IPS-18a (cell line): ENCODE results near the gene ROPN1L.

Experiments
- H3K27ac ChIP-seq: one replicate; pipeline ENCODE4 v1.5.1; 2013; ENCODE audit warnings: low read length
- H3K27me3 ChIP-seq: one replicate; pipeline ENCODE4 v1.6.1; 2013; ENCODE audit warnings: mild to moderate bottlenecking, low read length; ENCODE audit not compliant: control insufficient read depth, insufficient read depth
- H3K36me3 ChIP-seq: one replicate; pipeline ENCODE4 v1.6.1; 2013; ENCODE audit warnings: low read depth, low read length; ENCODE audit not compliant: control insufficient read depth
- H3K4me1 ChIP-seq: one replicate; pipeline ENCODE4 v1.6.1; 2013; ENCODE audit warnings: low read depth, low read length; ENCODE audit not compliant: control insufficient read depth
- H3K4me3 ChIP-seq: one replicate; pipeline ENCODE4 v1.5.1; 2013; ENCODE audit warnings: low read length
- H3K9ac ChIP-seq: one replicate; pipeline ENCODE4 v1.6.1; 2013; ENCODE audit warnings: mild to moderate bottlenecking, low read length, moderate library complexity
- H3K9me3 ChIP-seq: one replicate; pipeline ENCODE4 v1.6.1; 2013; ENCODE audit warnings: low read depth, low read length; ENCODE audit not compliant: control insufficient read depth

The ROPN1L gene

DNA sequence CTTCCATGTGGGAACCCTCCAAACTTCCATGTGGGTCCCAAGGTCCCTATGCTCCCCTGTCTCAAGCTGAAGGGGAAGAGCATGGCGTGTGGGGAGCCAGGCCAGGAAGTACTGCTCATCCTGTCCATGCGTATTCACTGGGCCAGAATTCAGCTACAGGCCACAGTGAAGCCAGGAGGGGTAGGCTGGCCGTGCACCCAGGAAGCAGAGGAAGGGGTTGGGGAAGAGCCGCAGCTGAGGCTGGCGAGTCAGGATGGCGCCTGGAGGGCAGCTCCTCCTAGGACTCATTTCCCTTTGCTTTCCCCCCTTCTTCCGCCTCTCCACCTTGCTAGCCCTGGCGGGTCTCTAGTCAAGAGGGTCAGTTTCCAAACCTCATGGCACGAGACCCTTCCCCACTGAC is 57.4 kb downstream of the ROPN1L start:
- Histone ChIP-seq H3K4me1 (no peaks in the 10 kb centered on the region), H3K27me3 (no peaks in the 10 kb centered on the region), H3K4me3 (no peak overlapping the region), H3K9ac (no peak overlapping the region), H3K36me3 (no peaks in the 10 kb centered on the region), H3K9me3 (no peaks in the 10 kb centered on the region), H3K27ac (no peak overlapping the region)

- H3K4me3 ChIP-seq, result no peak overlapping the region
Measured at GRCh38 chr5:10499776-10500175, 58.1 kb downstream of the ROPN1L start.

DNA sequence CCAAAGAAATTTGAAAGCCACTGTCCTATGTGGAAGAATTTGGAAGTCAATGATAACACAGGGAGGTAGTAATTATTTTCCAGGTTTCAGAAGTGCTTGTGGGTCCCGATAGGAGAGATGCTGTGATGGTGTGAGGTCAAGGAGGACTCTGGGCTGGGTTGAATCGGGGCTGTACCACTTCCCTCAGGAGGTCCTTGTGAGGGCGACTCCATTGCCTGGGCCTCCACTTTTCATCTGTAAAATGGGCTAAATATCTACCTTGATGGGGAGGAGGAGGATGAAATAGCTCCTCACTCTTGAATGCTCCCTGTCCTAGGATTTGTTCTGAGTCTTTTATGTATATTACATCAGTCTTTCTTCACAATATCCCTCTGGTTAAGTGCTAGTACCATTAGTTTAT is 59.0 kb downstream of the ROPN1L start:
- H3K9me3 ChIP-seq, result no peaks in the 10 kb centered on the region

More at GRCh38 chr5:10499776-10500175, 58.1 kb downstream of the ROPN1L start:
- Histone ChIP-seq H3K36me3 (no peaks in the 10 kb centered on the region), H3K9ac (no peak overlapping the region), H3K4me1 (no peaks in the 10 kb centered on the region), H3K27ac (no peak overlapping the region), H3K27me3 (no peaks in the 10 kb centered on the region), H3K9me3 (no peaks in the 10 kb centered on the region)

GRCh38 chr5:10501554-10502075 is 59.9 kb downstream of the ROPN1L start:
- Histone ChIP-seq H3K4me1 (no peaks in the 10 kb centered on the region), H3K27ac (no peak overlapping the region), H3K36me3 (no peaks in the 10 kb centered on the region), H3K9ac (no peak overlapping the region), H3K27me3 (no peaks in the 10 kb centered on the region), H3K9me3 (no peaks in the 10 kb centered on the region), H3K4me3 (no peak overlapping the region)

More for the DNA sequence above, 59.0 kb downstream of the ROPN1L start:
- no peak overlapping the region for H3K4me3 ChIP-seq
- no peaks in the 10 kb centered on the region for H3K4me1 ChIP-seq
- H3K9ac ChIP-seq, result no peak overlapping the region
- H3K27ac ChIP-seq, result no peak overlapping the region
- no peaks in the 10 kb centered on the region for H3K36me3 ChIP-seq
- no peaks in the 10 kb centered on the region for H3K27me3 ChIP-seq

DNA sequence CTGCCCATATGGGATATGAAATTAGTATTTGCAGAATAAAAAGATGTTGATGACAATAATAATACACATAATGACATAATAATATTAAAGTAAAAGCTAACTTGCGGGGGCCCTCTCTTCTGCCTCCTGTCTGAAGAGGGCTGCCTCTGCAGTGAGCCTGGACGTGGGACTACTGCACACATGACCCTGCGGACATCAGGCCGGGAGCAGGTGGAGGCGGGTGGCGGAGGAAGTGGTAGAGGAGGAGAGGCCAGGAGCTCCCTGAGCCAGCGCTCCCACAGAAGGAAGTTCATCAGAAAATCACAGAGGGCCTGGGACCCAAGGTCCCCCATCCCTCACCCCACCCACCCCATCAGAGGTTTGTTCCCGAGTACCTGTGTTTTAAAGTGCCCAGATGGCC is 60.5 kb downstream of the ROPN1L start:
- H3K9me3 ChIP-seq, result no peaks in the 10 kb centered on the region
- no peak overlapping the region for H3K27ac ChIP-seq
- no peaks in the 10 kb centered on the region for H3K27me3 ChIP-seq
- H3K9ac ChIP-seq, result no peak overlapping the region
- no peaks in the 10 kb centered on the region for H3K36me3 ChIP-seq
- no peak overlapping the region for H3K4me3 ChIP-seq
- no peaks in the 10 kb centered on the region for H3K4me1 ChIP-seq

GRCh38 chr5:10502578-10502977 is 60.9 kb downstream of the ROPN1L start:
- Histone ChIP-seq H3K9me3 (no peaks in the 10 kb centered on the region), H3K27ac (no peak overlapping the region), H3K4me1 (no peaks in the 10 kb centered on the region), H3K27me3 (no peaks in the 10 kb centered on the region), H3K9ac (no peak overlapping the region), H3K36me3 (no peaks in the 10 kb centered on the region), H3K4me3 (no peak overlapping the region)

DNA sequence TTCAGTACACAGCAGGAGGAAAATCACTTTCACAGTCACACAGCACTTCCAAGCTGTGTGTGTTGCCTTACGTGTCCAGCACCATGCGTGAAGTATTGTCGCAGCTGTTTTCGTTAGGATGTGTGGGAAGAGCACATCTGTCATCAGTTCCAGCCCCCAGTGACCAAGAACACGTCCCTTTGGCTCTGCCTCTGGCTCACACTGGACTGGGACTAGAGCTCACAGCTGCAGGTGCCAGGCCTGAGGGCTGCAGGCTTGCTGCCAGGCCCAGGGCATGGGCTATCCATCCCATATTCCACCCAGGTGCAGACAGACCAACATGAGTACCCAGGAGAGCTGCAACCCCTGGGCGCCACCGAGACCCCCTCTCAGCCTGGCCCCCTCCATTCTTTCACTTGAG is 61.6 kb downstream of the ROPN1L start:
- no peaks in the 10 kb centered on the region for H3K36me3 ChIP-seq
- H3K27ac ChIP-seq, result no peak overlapping the region
- H3K9me3 ChIP-seq, result no peaks in the 10 kb centered on the region
- H3K4me1 ChIP-seq, result no peaks in the 10 kb centered on the region
- no peak overlapping the region for H3K9ac ChIP-seq
- H3K27me3 ChIP-seq, result no peaks in the 10 kb centered on the region
- H3K4me3 ChIP-seq, result no peak overlapping the region

GRCh38 chr5:10503997-10504793 is 62.5 kb downstream of the ROPN1L start:
- Histone ChIP-seq H3K36me3 (no peaks in the 10 kb centered on the region), H3K9me3 (no peaks in the 10 kb centered on the region), H3K27ac (no peak overlapping the region), H3K27me3 (no peaks in the 10 kb centered on the region), H3K4me3 (no peak overlapping the region), H3K4me1 (no peaks in the 10 kb centered on the region), H3K9ac (no peak overlapping the region)

DNA sequence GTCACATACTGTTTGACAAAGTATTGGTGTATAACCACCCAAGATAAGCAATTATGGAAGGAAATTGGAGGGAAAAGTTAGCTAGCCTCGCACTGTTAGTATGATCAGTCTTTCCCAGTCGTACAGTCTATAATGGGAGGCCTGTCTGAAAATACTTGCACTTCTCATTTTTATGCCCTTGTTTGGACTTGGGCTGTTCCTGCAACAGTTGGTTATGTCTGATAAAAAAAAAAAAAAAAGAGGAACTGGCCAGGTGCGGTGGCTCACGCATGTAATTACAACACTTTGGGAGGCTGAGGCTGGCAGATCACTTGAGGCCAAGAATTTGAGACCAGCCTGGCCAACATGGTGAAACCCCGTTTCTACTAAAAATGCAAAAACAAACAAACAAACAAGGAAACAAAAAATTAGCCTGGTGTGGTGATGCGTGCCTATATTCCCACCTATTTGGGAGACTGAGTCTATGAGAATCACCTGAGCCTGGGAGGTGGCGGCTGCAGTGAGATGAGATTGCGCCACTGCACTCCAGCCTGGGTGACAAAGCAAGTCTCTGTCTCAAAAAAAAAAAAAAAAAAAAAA is 63.9 kb downstream of the ROPN1L start:
- no peak overlapping the region for H3K27ac ChIP-seq
- H3K9me3 ChIP-seq, result no peaks in the 10 kb centered on the region
- H3K9ac ChIP-seq, result no peak overlapping the region
- no peaks in the 10 kb centered on the region for H3K4me1 ChIP-seq
- H3K27me3 ChIP-seq, result no peaks in the 10 kb centered on the region
- H3K4me3 ChIP-seq, result no peak overlapping the region
- no peaks in the 10 kb centered on the region for H3K36me3 ChIP-seq

- no peak overlapping the region for H3K4me3 ChIP-seq
- no peaks in the 10 kb centered on the region for H3K4me1 ChIP-seq
- H3K9ac ChIP-seq, result no peak overlapping the region
- no peaks in the 10 kb centered on the region for H3K27me3 ChIP-seq
- no peak overlapping the region for H3K27ac ChIP-seq
- H3K9me3 ChIP-seq, result no peaks in the 10 kb centered on the region
- no peaks in the 10 kb centered on the region for H3K36me3 ChIP-seq
Measured at GRCh38 chr5:10506535-10506934, 64.9 kb downstream of the ROPN1L start.

DNA sequence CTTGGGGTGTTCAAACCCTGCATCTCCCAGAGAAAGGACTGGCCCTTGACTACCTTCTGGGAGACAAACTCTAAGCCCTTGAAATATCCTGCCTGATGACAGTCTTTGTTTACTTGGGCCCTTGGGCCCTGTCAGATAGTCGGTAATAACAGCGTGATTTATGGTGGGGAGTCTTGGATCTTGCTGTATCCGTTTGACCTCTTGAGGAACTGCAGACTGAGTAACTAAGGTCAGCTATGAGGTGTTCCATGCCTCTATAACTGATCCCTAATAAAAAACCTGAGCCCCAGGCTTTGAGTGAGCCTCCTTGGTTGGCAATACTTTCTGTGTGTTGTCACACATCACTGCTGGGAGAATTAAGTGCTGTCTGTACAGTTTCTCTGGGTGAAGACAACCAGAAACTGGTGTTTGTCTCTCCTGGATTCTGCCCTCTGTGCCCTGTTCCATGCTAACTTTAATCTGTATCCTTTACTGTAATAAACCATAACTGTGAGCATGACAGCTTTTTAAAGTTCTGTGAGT is 66.0 kb downstream of the ROPN1L start:
- no peaks in the 10 kb centered on the region for H3K9me3 ChIP-seq
- H3K27me3 ChIP-seq, result no peaks in the 10 kb centered on the region
- no peaks in the 10 kb centered on the region for H3K4me1 ChIP-seq
- H3K4me3 ChIP-seq, result no peak overlapping the region
- H3K27ac ChIP-seq, result no peak overlapping the region
- H3K9ac ChIP-seq, result no peak overlapping the region
- no peaks in the 10 kb centered on the region for H3K36me3 ChIP-seq
